G401.6 (cell line): ENCODE measurements around the gene GIMAP1.

Experiments used
- FAIRE-seq: peaks from 2 replicates; lab custom pipeline; 2012; peaks lifted over from hg19 to GRCh38; lab: Jason Lieb, UNC

Gene GIMAP1

DNA sequence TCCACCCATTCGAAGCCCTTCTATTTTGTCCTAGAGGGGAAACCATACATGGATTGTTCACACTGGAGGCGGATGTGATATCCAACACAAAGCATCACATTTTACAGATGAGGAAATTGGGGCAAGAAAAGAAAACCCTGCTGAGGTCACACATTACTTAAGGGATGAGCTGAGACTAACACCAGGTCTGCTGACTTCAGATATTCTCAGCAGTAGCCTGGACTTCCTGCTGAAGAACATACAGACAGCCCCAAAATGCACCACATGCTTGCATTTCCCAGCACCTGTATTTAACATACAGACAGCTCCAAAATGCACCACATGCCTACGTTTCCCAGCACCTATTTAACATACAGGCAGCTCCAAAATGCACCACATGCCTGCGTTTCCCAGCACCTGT is 32.0 kb downstream of the GIMAP1 start:
- no peak for FAIRE-seq

DNA sequence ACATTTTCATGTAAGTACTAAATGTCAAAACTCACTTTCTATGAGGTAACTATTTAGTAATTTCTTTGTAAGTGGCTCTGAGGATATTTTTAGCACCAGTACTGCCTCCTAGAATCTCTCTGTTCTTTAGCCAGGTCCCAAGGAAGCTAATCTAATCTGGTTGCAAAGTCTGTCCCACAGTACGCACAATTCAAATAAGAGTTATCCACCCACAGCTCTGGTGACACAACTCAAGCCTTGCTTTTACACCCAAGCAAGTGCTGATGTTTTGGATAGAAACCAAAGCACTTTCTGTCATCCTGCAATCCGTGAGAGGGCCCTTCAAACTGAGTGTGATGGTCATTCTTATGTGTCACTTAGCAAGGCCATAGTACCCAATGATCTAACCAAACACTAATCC is 35.3 kb downstream of the GIMAP1 start:
- FAIRE-seq = no peak

DNA sequence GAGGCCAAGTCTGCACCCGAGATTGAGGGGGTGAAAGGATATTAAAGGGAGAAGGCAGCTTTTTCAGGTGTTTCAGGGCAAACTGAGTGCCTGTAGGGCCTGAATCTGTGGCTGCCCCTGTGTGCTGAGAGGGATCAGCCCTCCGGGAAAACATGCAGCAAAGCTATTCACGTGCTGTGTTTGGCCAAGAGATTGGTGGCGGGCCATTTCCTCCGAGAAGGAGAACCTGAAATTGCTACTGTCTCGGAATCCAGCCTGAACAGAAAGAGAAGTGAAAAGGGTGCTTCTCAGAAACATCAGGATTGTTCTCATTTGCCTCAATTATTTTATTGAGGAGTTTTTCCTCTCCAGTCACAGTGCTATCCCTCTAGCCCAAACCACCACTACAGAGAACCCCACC is 36.8 kb downstream of the GIMAP1 start:
- no peak for FAIRE-seq

DNA sequence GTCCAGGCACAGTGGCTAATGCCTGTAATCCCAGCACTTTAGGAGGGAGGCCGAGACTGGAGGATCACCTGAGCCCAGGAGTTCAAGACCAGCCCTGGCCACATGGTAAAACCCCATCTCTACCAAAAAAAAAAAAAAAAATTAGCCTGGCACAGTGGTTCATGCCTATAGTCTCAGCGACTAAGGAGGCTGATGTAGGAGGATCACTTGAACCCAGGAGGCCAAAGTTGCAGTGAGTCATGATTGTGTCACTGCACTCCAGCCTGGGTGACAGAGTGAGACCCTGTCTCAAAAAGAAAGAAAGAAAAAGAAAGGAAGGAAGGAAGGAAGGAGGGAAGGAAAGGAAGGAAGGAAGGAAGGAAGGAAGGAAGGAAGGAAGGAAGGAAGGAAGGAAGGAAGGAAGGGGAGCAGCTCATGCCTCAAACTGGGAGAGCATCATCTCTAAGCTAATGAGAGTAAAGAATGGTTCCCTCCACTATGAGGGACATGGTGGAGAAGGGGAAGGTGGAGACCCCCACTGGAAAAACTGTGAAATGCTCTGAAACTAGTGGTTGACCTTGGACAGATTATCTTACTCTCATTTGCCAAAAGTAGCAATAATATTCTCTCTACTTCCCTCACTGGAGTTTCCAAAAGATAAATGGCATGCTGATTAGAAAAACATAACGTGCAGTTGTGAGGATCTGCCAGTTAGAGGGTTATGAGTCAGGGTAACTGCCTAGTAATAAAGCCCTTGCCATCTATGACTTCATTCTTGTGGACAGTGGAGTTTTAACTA is 37.6 kb downstream of the GIMAP1 start:
- no peak for FAIRE-seq

DNA sequence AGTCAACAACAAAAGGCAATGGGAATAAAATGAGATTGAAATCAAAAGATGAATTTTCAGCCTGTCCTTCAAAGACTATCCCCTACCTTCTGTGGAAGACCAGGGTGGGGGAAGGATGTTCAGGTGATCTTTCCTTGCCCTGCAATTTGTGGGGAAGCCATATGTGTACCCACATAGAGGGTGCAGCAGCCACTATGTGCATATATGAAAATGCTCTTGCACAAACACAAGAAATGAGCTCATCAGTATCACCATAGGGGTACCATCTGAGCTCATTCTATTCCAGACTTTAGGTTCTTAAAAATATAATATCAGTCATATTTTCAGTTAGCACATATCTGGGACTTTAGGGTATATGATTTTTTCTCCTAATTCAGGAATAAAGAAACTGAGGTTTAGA is 38.5 kb downstream of the GIMAP1 start:
- FAIRE-seq = no peak

DNA sequence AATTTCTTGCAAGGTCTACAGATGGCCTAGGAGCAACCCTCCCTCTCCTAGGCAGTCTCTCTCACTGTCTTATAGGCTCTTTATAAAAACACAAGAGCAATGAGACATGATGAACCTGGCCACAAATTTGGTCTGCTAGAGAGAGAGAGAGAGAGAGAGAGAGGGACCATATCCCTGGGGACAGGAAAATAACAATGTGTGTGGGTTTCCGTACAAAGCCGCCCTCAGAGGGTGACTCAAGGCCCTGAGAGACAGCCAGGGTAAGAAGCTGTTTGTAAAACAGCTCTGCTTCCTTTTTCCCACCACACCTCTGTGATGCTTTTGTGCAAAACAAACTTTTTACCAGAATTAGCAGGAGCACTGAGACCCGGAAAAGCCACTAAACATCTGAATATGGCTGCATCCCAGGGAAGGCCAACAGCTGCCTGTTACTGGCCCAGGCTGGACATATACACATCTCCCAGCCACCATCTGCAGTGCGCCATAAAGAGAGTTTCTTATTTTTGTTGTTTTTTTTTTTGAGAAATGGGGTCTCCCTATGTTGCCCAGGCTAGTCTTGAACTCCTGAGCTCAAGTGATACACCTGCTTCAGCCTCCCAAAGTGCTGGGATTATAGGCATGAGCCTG is 39.2 kb downstream of the GIMAP1 start:
- no peak for FAIRE-seq

DNA sequence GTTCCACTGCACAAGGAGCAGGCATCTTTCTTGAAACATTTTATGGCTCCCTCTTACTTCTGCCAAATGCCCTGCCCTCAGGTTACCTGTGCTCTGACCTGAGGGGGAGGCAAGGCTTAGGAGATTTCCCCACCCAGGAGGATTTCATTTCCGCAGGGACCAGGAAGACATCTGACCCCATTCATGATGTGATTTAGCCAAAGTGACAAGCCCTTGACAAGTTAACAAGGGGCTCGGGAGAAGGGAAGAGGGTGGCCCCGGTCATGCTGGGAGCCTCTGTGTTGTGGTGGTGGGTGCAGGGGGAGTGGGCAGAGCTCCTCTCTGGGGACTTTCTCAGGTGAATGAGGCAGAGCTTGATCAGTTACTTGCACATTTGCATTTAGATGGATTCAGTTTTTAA is 39.8 kb downstream of the GIMAP1 start:
- no peak for FAIRE-seq

DNA sequence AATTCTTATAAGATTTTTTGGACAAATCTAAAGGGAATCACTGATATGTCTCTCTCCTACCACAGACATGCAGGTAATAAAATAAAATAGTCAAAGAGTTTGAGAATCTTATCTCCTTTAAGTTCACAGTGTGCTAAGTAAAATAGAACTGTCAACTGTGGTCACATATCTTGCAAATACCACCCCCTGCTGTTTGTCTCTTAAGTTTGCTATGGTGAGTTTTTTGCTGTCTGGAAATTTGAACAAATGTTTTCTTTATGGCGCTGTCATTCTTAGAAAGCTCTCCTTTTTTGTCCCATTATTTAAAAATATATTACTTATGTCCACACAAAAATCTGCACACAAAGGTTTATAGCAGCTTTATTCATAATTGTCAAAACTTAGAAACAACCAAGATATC is 40.4 kb downstream of the GIMAP1 start:
- FAIRE-seq = no peak

DNA sequence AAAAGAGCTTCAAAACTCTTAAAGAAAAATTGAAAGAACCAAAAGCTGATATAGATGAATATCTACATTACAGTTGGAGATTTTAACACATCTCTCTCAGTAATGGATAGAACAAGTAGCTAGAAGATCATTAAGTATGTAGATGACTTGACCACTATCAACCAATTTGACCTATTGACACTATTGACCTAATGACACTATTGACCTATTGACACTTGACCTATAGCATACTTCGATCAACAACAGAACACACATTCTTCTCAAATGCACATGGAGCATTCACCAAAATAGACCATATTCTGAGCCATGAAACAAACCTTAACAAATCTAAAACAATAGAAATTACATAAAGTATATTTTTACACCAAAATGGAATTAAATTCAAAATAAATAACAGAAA is 43.1 kb downstream of the GIMAP1 start:
- FAIRE-seq = no peak

DNA sequence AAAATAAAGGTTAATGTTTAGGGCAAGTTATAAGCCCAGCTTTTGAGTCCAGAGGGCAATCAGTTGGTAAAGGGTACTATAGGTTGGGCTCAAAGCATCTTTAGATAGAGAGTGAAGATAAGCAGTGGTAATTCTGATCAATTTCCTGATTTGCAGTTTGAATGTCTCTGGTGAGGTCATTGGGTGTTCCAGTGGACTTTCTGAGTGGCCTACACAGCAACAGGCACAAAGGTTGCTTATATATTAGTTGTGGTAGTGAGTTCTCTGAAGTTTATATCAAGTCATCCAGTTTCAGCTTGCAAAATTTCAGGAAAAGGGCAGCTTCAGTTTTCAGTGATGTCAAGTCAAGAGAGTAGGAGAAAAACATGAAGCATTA is 49.9 kb downstream of the GIMAP1 start:
- no peak for FAIRE-seq

DNA sequence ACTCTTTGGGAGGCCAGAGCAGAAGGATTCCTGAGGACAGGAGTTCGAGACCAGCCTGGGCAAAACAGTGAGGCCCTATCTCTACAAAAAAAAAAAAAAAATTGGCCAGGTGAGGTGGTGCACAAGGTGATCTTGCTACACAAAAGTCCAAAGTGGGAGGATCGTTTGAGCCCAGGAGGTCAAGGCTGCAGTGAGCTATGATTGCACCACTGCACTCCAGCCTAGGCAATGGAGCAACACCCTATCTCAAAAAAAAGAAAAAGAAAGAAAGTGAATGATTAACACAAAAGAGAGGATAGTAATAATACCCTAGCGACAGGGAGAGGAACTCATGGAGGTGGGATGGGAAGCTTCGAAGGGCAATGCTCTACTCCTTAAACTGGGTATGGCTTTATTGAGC is 53.4 kb downstream of the GIMAP1 start:
- FAIRE-seq = no peak
